ENCODE results near the gene MYH6.

DNA sequence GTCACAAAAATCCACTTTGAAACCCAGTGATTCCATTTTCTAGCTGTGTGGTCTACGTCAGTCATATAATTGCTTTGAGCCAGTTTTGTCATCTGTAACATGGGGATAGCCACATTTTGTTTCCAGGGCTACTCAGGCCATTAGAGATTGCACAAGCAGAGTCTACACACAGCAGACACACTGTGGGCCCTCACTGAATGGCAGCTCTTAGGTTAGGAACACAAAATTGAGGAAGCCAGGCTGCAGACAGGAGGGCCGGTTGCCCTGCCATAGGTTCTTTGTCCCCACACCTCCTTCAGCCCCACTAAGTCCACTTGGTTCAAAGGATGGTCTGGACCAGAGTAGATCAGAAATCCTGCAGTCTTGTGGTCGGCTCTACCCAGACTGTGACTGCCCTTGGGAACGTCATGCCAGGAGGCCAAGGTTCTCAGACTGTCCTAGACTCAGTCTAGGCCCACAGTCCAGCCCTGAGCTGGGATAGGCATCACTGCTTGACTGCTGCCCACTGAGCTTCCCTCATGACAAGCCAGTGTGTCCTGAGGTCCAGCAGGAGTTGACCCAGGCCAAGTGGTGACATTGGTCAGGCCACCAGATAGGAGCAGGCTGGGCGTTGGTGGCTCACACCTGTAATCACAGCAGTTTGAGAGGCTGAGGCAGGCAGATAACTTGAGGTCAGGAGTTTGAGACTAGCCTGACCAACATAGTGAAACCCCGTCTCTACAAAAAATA is 31.2 kb upstream of the MYH6 start:
- TF ChIP-seq, protein P1, sequence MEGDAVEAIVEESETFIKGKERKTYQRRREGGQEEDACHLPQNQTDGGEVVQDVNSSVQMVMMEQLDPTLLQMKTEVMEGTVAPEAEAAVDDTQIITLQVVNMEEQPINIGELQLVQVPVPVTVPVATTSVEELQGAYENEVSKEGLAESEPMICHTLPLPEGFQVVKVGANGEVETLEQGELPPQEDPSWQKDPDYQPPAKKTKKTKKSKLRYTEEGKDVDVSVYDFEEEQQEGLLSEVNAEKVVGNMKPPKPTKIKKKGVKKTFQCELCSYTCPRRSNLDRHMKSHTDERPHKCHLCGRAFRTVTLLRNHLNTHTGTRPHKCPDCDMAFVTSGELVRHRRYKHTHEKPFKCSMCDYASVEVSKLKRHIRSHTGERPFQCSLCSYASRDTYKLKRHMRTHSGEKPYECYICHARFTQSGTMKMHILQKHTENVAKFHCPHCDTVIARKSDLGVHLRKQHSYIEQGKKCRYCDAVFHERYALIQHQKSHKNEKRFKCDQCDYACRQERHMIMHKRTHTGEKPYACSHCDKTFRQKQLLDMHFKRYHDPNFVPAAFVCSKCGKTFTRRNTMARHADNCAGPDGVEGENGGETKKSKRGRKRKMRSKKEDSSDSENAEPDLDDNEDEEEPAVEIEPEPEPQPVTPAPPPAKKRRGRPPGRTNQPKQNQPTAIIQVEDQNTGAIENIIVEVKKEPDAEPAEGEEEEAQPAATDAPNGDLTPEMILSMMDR (IDR thresholded peaks at IDR 0.05): no peak
- TF ChIP-seq POLR2AphosphoS5 (IDR thresholded peaks at IDR 0.05) (no peak), POLR2A (IDR thresholded peaks at IDR 0.05) (no peak)
